GM23338 (cell line): ENCODE results near the gene CIITA. TPM values are rescaled to one million over a fixed set of nuclear protein-coding genes. Genes with fewer than 3 reads are reported as not detected.
A peak's percentile ranks its signal among the peaks of the same experiment; 100 is the strongest.

Experiments used
- ATAC-seq: fragments of 200-7000 bp; cut with Tn5 transposase; 3 replicates; pipeline ENCODE4 v1.9.1; 2020
- DNase-seq: peaks from one replicate; pipeline ENCODE4 v3.0.0-alpha.2; 2015; ENCODE audit warnings: low spot score
- H2AFZ ChIP-seq: fragments of 200-600 bp; sonication (generic); 2 replicates; pipeline ENCODE4 v1.8.0; 2016; ENCODE audit warnings: antibody characterized with exemption, mild to moderate bottlenecking, moderate library complexity
- H3F3A ChIP-seq: fragments of 200-600 bp; sonication (generic); replicated peaks from 2 replicates; pipeline ENCODE4 v1.8.0; 2017; ENCODE audit warnings: antibody characterized with exemption, mixed run types, low read depth
- H3K27ac ChIP-seq: fragments of 200-600 bp; sonication (generic); 2 replicates; pipeline ENCODE4 v1.6.1; 2016; ENCODE audit warnings: low read depth
- H3K27me3 ChIP-seq: fragments of 200-600 bp; sonication (generic); 2 replicates; pipeline ENCODE4 v1.8.0; 2016; ENCODE audit warnings: mild to moderate bottlenecking, mixed run types, moderate library complexity; ENCODE audit not compliant: insufficient read depth
- H3K36me3 ChIP-seq: fragments of 200-600 bp; sonication (generic); 2 replicates; pipeline ENCODE4 v1.8.0; 2016; ENCODE audit warnings: mild to moderate bottlenecking; ENCODE audit not compliant: insufficient read depth
- H3K4me1 ChIP-seq: fragments of 200-600 bp; sonication (generic); 2 replicates; pipeline ENCODE4 v1.8.0; 2016; ENCODE audit warnings: mild to moderate bottlenecking, moderate library complexity; ENCODE audit not compliant: insufficient read depth
- H3K4me2 ChIP-seq: fragments of 200-600 bp; sonication (generic); 2 replicates; pipeline ENCODE4 v1.7.1; 2017; ENCODE audit warnings: mixed run types
- H3K4me3 ChIP-seq: fragments of 200-600 bp; sonication (generic); 2 replicates; pipeline ENCODE4 v1.6.1; 2016; ENCODE audit warnings: mixed run types
- H3K79me2 ChIP-seq: fragments of 200-600 bp; sonication (generic); replicated peaks from 2 replicates; pipeline ENCODE4 v1.8.0; 2017; ENCODE audit warnings: mild to moderate bottlenecking; ENCODE audit not compliant: insufficient read depth
- H3K9me2 ChIP-seq: fragments of 200-600 bp; sonication (generic); 2 replicates; pipeline ENCODE4 v1.8.0; 2017; ENCODE audit not compliant: insufficient read depth
- H4K20me1 ChIP-seq: fragments of 200-600 bp; sonication (generic); replicated peaks from 2 replicates; pipeline ENCODE4 v1.8.0; 2017; ENCODE audit warnings: mild to moderate bottlenecking; ENCODE audit not compliant: insufficient read depth
- H3K27ac Mint-ChIP-seq: 2 replicates; pipeline ENCODE4 v1.8.0; 2020; ENCODE audit warnings: inconsistent platforms, mild to moderate bottlenecking, moderate library complexity, mixed read lengths
- H3K27me3 Mint-ChIP-seq: 3 replicates; pipeline ENCODE4 v1.8.0; 2022; ENCODE audit warnings: low read depth, mild to moderate bottlenecking, moderate library complexity, mixed read lengths, inconsistent platforms; ENCODE audit not compliant: insufficient read depth, poor library complexity
- H3K36me3 Mint-ChIP-seq: 3 replicates; pipeline ENCODE4 v1.8.0; 2021; ENCODE audit warnings: low read depth, mild to moderate bottlenecking, inconsistent platforms, moderate library complexity, mixed read lengths
- H3K4me1 Mint-ChIP-seq: 3 replicates; pipeline ENCODE4 v1.8.0; 2020; ENCODE audit warnings: mild to moderate bottlenecking, inconsistent platforms, mixed read lengths
- H3K4me3 Mint-ChIP-seq: 3 replicates; pipeline ENCODE4 v1.8.0; 2021; ENCODE audit warnings: moderate library complexity, mild to moderate bottlenecking, inconsistent platforms, mixed read lengths
- H3K9me3 Mint-ChIP-seq: 3 replicates; pipeline ENCODE4 v1.8.0; 2020; ENCODE audit warnings: moderate library complexity, mild to moderate bottlenecking, inconsistent platforms, mixed read lengths
- CREB1 ChIP-seq: fragments of 250-450 bp; sonication (Bioruptor Pico); IDR thresholded peaks from 2 replicates; pipeline ENCODE4 v1.5.0; 2020; ENCODE audit warnings: low read depth, mild to moderate bottlenecking, moderate library complexity
- CTCF ChIP-seq, 2 experiments: fragments of 200-600 bp in 1 of 2; sonication (generic) in 1 of 2; conservative IDR thresholded peaks; 2 replicates each; pipeline versions ENCODE4 v1.5.1 to v1.6.1; 2016 to 2017; ENCODE audit warnings: antibody characterized with exemption in 2 of 2, low read depth in 2 of 2, mild to moderate bottlenecking in 2 of 2, moderate library complexity in 1 of 2
- ETS1 ChIP-seq: IDR thresholded peaks from 2 replicates; pipeline ENCODE4 v1.6.1; 2016; ENCODE audit warnings: antibody characterized with exemption
- EZH2 ChIP-seq: fragments of 200-600 bp; sonication (generic); IDR thresholded peaks from one replicate; pipeline ENCODE4 v1.8.0; 2017; ENCODE audit warnings: antibody characterized with exemption, mild to moderate bottlenecking, low read depth; ENCODE audit not compliant: unreplicated experiment
- EZH2phosphoT487 ChIP-seq: fragments of 200-600 bp; sonication (generic); IDR thresholded peaks from one replicate; pipeline ENCODE4 v1.8.1; 2018; ENCODE audit warnings: antibody characterized with exemption; ENCODE audit not compliant: unreplicated experiment
- JUNB ChIP-seq: IDR thresholded peaks from one replicate; pipeline ENCODE4 v1.6.1; 2016; ENCODE audit warnings: antibody characterized with exemption; ENCODE audit not compliant: unreplicated experiment
- POLR2AphosphoS5 ChIP-seq: IDR thresholded peaks from 2 replicates; pipeline ENCODE4 v1.6.1; 2016; ENCODE audit warnings: antibody characterized with exemption, low read depth
- REST ChIP-seq: IDR thresholded peaks from one replicate; pipeline ENCODE4 v1.6.1; 2018; ENCODE audit warnings: antibody characterized with exemption; ENCODE audit not compliant: unreplicated experiment
- STAT1 ChIP-seq: IDR thresholded peaks from one replicate; pipeline ENCODE4 v1.6.1; 2016; ENCODE audit warnings: antibody characterized with exemption; ENCODE audit not compliant: unreplicated experiment
- ZNF114 ChIP-seq: fragments of 250-450 bp; sonication (Bioruptor Pico); IDR thresholded peaks from 2 replicates; pipeline ENCODE4 v1.5.0; 2020; ENCODE audit warnings: mild to moderate bottlenecking, moderate library complexity
- ZNF331 ChIP-seq: fragments of 250-450 bp; sonication (Bioruptor Pico); IDR thresholded peaks from 2 replicates; pipeline ENCODE4 v1.5.0; 2020; ENCODE audit warnings: low read depth, mild to moderate bottlenecking, moderate library complexity
- polyA plus RNA-seq: library from polyadenylated mRNA; unstranded; fragments of >200 nt; fragmentation: Nextera tagmentation; extraction: Ambion mirVana; gene quantifications from 2 replicates; pipeline ENCODE4 v1.2.1, GENCODE V29; 2016
- total RNA-seq: library from RNA; depleted of rRNA; stranded (reverse); fragments of >200 nt; shearing (Covaris generic); gene quantifications from 2 replicates; pipeline ENCODE4 v1.2.3, GENCODE V29; 2014

Gene CIITA
- total and polyA plus RNA-seq, 2 experiments from 2014 or later: 0.10 to 0.57 TPM

- TF ChIP-seq POLR2AphosphoS5 (no peak), EZH2phosphoT487 (no peak), ZNF331 (no peak), ETS1 (no peak), JUNB (no peak)
- no peaks in the 10 kb centered on the region for H3K36me3 ChIP-seq
- H3K79me2 ChIP-seq: no peaks in the 10 kb centered on the region
- Mint-ChIP-seq H3K9me3 (no peaks in the 10 kb centered on the region), H3K4me1 (no peaks in the 10 kb centered on the region; the same call in 1 of the 3 replicates), H3K27me3 (peaks cover 11% of the 10 kb centered on the region), H3K27ac (no peak overlapping the region), H3K36me3 (no peaks in the 10 kb centered on the region), H3K4me3 (no peak overlapping the region)
- ATAC-seq (peak; percentile 29; the same call in 1 of the 3 replicates), DNase-seq (no peak)
- H3K4me3 ChIP-seq: no peak overlapping the region
- H2AFZ ChIP-seq: 0 out of 2 replicates have a peak overlapping the region, but pooled peaks have one; percentile 52
- H3K27ac ChIP-seq: no peak overlapping the region
- H3K4me1 ChIP-seq: no peaks in the 10 kb centered on the region
- no peaks in the 10 kb centered on the region for H4K20me1 ChIP-seq
- no peaks in the 10 kb centered on the region for H3K9me2 ChIP-seq
- H3K27me3 ChIP-seq: no peaks in the 10 kb centered on the region
- no peak overlapping the region for H3K4me2 ChIP-seq
- no peaks in the 10 kb centered on the region for H3F3A ChIP-seq
Observed at GRCh38 chr16:10871157-10871991, 5.6 kb upstream of the CIITA start.

GRCh38 chr16:10876315-10876714 is 687 bp upstream of the CIITA start:
- Histone ChIP-seq H3K4me2 (no peak overlapping the region), H3K9me2 (no peaks in the 10 kb centered on the region), H2AFZ (no peak overlapping the region; the same call in 1 of the 2 replicates), H3K4me3 (no peak overlapping the region), H3F3A (no peaks in the 10 kb centered on the region), H4K20me1 (no peaks in the 10 kb centered on the region), H3K27me3 (peaks cover 38% of the 10 kb centered on the region), H3K4me1 (peaks cover 12% of the 10 kb centered on the region), H3K79me2 (no peaks in the 10 kb centered on the region), H3K36me3 (no peaks in the 10 kb centered on the region), H3K27ac (no peak overlapping the region)
- H3K4me3 Mint-ChIP-seq: no peak overlapping the region
- H3K36me3 Mint-ChIP-seq: no peaks in the 10 kb centered on the region
- H3K4me1 Mint-ChIP-seq: peaks cover 19% of the 10 kb centered on the region
- ATAC-seq (no peak), DNase-seq (no peak)
- peaks cover 5% of the 10 kb centered on the region; the same call in 1 of the 3 replicates for H3K9me3 Mint-ChIP-seq
- peaks cover 30% of the 10 kb centered on the region for H3K27me3 Mint-ChIP-seq
- H3K27ac Mint-ChIP-seq: no peak overlapping the region
- no peak for TF ChIP-seq CREB1 (CRISPR knock-in tag)
- no peak for TF ChIP-seq REST
- TF ChIP-seq EZH2phosphoT487: no peak
- TF ChIP-seq ZNF114 (CRISPR knock-in tag): no peak
- TF ChIP-seq STAT1: no peak
- TF ChIP-seq EZH2: no peak
- no peak for TF ChIP-seq POLR2AphosphoS5
- TF ChIP-seq CTCF (conservative IDR thresholded peaks at IDR 0.05; ENCODE audit: low read depth in 2 of 2): no peak
